ENCODE data around the gene DCAF5.
"Not testable (repeated sequence)": the region's sequence is repeated elsewhere in the genome, so short reads cannot be mapped to it uniquely, and the experiment has no call there.

DCAF5 gene

DNA sequence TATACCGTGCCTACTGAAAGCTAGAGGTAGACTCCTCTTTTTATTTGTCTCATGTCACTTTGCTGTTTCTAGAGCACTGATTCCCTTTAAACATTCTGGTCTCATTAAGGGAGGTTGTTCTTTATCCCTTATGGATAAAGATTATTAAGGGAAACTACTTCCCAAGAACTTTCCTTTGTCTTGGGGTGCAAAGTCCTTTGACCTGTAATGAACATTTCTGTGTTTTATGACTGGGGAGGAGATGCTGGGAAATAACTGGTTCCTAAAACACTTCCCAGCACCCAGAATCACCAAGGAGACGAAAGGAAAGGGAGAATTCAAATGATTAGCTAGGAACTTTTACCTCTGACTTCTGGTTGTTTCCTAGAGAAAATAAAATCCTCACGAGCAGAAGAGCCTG lies 110.6 kb downstream of the DCAF5 start:
- no peak for DNase-seq (ENCODE audit: low spot score)

DNA sequence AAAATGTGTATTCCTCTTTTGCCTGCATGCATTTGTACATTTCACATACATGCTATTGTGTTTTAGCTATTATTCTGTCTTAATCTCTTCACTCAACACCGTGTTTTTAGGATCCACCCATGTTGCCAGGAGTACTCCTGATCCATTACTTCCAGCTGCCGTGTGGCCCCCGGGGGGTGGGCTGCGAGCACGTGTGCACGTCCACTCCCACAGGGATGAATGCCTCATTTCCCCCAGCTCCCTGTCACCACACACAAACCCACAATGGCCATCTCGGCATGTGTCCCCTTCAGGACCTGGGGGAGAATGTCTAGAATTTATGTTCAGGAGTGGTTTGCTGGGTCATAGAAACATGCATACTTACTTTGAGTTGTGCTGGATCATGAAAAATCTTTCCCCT lies 111.1 kb downstream of the DCAF5 start:
- DNase-seq (ENCODE audit: low spot score) = no peak

DNA sequence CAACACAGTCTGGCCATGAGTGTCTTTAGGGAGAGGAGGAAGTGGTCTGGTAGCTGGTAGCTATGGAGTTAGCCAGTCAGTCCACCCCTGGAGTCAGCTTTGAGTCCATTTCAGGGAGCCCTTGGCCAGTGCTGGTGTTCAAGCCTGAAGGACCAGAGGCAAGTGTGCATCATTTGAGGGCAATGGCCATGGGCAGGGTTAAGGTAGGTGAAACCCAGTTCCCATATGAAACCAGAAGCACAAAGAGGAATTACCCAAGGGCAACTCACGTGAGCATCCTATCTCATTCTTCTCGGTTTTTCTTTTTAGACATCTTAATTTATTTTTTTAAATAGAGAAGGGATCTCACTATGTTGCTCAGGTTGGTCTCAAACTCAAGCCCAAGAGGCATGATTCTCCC lies 112.6 kb downstream of the DCAF5 start:
- DNase-seq (ENCODE audit: low spot score) = no peak

DNA sequence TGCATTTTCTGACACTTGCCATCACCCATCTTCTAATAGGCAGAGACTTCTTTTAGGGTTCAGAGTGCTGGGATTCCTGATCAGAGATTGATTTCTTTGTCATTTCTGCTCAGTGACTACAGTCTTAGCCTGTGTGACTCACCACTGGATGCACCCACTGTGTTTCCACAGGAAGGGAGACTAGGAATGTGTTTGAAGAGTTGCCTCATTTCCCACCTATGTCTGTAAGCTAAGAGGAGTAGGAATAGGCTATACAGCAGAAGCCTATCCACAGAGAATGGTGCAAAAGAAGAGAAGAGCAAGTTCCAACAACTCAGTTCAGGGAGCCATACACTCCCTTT lies 113.7 kb downstream of the DCAF5 start:
- DNase-seq (ENCODE audit: low spot score) = no peak

DNA sequence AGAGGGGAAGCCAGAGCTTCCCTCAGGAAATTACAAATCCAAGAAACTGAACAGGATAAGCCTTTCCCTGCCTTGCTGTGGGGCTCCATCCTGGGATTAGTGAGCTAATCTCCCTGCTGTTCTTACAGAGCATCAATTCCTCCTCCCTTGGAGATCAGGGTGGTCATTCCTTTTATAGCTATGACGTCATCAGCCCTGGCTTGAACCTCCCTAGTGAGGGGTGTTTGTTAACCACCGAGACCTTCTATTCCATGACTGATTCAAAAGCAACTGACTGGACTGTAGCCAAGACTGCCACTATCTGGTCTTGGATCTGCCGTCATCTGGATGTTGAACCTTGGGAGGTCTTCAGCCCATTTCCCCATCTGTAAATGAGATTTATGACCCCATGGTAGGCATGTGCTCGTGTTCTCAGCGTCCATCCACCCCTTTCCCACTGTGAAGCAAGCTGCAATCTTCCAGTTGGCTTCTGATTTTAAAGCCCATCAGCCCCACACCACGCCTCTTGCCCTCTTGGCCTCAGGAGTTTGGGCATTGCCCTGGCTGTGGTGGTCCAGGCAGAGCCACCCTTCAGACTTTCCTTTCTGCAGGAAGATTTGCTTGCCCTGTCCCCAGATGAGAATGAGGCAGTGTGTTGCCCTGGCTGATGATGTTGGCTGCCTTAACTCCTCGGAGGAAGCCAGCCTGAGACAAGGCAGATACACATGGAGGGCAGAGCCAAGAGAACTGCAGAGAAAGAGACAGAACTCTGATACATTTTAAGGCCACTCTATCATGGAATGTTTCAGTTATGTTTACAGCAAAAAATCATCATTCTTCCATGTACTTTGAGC lies 114.2 kb downstream of the DCAF5 start:
- no peak for DNase-seq (ENCODE audit: low spot score)

DNA sequence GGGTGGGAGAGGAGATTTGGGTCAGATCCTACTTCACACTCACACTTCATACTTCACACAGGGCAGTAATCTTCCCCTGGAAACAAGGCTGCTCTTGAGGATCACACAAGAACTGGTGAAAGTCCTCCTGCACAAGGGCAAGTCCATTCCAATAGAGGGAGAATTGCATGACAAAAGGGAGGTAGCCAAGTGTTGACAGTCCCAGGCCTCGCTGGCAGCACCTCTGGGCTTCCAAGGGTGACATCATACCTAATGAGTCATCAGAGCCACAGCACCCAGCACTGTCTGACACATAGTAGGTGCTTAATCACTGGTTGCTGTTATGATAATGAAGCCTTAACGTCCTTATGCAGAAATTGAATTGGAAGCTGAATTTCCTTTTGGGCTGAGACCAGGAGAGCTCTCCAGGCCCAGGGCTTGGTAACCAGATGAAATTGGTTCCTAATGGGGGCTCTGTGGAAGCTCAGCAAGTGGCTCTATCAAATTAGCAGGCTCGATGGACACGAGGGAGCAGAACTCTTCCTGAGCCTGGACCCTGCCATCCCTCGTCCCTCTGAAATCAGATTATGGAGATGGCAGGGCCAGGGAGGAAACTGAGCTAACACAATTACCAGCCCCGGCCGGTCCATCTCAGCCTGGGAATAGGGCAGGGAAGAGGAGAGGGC lies 115.0 kb downstream of the DCAF5 start:
- no peak for DNase-seq (ENCODE audit: low spot score)

DNA sequence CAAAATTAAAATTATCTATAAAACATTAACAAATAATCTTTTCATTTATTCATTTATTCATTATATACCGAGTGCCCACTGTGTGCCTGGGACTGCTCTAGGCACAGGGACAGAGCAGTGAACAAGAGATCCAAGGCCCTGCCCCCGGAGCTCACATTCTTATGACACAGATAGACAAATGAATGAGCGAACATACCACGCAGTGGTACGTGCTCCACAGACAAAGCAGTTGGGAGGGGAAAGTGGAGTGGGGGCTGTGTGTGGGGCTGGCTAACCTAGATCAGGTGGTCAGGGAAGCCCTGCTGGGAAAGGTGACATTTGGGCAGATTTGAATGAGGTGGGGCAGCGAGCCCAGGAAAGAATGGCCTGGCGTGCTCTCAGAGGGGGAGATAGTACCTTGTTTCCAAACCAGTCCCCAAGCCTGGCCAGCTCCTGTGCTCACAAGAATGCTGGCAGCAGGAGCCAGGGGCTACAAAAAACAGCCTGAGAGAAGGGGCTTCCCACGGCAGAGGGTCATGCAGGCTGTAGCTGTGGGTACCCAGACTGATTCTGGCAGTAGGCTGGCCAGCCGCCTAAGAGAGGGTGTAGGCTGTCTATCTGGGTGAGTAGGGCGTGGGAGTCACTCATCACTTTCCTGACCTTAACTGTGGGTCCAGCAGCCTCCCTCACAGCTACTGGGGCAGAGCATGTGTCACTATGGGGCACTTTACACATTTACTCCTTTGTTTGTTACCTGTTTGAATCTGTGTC lies 116.0 kb downstream of the DCAF5 start:
- no peak for DNase-seq (ENCODE audit: low spot score)

DNA sequence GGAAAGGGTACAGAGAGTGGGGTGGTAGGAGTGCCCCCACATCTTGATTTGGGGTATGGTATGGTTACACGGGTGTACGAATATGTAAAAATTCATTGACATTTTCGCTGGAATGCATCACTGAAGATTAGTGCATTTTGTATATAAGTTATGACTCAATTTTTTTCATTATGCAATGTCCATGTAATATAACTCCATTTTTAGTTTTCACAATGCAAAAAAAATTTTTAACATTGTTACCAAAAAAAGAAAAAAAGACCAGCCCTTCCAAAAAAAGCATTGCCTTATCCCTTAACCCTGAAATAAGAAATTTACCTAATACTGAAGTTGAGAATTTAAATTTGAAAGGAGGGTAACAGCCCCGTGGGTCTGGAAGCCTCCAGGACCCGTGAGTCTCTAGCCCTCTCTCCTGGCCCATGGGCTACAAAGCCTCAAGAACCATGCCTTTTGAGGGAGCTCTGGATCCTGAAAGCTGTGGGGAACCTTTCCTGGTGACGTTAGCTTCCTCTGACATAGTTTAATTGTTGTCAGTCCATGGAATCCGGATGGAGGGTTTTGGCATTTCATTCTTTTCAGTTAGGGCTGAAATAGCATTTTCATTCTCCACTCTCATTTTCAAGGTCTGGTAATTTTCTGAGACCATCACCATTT lies 118.2 kb downstream of the DCAF5 start:
- DNase-seq (ENCODE audit: low spot score) = no peak

DNA sequence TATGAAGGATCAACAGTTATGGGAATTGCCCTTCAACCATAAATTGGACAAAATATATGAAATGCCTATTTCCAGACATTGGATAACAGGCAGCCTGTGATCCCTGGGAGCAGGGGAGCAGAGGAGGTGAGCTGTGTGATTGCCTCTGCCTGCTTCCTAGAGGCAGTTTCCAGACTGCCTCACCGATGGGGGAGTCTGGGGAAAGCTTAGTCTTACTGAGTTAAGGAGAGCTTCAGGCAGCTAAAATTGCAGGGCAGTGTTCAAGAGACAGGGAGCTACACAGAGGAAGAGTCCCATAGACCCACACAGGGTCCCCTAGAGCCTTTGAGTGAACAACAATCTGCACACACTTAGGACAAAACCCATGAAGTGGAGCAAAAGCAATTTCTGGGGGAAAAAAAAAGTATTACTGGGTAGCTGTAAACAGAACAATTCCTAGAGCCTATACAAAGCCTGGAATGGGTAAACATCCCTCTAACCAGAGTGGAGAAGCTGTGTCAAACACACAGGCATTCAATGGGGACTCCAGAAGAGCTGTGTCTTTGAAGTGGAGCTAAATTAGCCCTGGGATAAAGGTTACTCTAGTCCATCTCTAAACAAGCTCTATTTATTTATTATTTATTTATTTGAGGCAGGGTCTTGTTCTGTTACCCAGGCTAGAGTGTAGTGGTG lies 125.5 kb downstream of the DCAF5 start:
- no peak for DNase-seq (ENCODE audit: low spot score)

DNA sequence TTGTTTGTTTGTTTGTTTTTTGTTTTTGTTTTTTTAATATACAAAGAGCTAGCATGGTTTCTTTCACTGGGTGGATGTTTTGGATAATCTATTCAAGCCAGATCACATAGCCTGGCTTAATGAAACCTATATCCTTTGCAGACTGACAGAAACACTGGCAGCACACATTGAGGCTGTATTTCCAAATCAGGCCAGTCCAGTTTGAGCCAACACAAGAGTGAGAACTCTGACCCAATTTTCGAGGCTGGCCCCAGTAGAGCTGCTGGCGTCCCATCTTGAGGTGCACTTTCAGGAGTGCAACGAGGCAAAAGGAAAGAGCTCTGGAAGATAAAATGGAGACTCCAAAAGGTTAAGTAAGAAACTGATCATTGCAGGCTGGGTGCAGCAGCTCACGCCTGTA lies 129.9 kb downstream of the DCAF5 start:
- no peak for DNase-seq (ENCODE audit: low spot score)

DNA sequence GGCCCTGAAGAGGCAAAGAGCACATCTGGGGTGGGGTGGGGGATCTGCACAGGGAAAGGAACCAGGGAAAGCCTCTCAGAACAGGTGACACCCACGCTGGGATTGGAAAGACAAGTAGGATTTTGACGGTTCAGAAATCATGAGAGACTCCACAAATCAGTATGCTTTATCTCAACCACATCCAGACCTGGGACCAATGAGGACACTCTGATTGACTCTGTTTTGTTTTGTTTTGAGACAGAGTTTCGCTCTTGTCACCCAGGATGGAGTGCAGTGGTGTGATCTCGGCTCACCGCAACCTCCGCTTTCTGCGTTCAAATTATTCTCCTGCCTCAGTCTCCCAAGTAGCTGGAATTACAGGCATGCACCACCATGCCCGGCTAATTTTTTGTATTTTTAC lies 130.8 kb downstream of the DCAF5 start:
- not testable (repeated sequence) for DNase-seq (ENCODE audit: low spot score)

DNA sequence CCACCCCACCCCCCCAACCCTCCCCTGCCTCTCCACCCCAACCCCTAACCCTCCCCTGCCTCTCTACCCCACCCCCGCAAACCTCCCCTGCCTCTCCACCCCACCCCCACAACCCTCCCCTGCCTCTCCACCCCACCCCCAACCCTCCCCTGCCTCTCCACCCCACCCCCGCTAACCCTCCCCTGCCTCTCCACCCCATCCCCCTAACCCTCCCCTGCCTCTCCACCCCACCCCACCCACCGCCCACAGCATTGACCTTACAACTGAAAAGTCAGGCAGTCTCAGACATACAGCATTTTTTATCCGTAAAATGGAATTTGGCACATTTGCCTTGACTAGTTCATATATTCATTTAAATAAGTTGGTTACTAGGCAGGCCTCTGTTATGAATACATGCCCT lies 135.2 kb downstream of the DCAF5 start:
- no peak for DNase-seq (ENCODE audit: low spot score)

DNA sequence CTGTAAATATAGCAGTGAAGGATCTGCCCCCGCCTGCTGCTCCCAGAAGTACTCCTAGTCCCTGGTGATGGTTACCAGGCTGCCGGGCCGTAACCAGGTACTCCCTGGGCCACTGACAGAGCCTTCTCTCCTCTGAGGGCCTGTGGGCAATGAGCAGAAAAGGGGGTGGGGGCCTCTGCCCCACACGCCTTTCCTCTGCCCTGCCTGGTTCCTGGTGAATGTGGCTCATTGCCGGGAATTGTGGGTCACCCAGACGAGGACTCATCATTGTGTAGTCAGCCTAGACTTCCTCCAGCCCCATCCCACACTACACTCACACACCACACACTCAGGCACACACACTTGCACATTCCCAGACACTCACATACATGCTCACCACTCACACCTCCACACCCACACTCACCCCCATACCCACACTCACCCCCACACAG lies 138.1 kb downstream of the DCAF5 start:
- DNase-seq (ENCODE audit: low spot score) = no peak

DNA sequence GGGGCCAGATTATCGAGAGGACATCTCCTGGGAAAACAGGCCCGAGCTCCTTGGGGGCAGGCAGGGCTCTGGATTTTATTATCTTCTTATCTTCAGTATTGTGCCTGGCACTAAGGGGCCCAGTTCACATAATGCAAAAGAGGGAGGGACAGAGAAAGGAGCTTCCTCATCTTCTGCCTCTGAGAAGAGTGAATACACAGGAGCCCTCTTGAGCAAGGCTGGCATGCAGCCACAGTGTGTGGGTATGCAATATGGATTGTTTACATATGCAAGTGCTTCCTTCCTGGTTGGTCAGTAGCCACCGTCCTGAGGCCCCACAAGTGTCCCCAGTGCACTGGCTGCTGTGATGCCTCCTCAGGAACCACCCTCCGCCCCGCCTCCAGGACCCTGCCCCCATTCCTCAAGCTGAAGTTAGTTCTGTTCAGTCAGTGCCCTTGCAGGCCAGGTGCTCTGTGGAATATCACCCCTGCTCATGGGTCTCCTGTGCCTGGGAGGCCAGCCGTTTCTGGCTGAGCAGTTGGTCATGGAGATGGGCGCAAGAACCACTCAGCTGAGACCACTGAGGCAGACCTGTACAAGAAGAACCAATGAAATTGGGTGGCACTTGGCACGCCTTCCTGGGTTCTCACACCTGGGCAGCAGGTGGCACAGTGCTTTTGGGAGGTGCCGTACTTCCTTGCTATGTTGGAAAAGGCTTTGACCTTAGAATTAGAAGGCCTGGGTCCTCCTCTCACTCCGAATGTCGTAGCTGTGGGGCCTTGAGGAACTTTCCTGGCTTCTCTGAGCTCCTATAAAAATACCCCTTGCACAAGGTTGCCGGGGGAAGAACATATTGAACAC lies 138.8 kb downstream of the DCAF5 start:
- DNase-seq (ENCODE audit: low spot score) = no peak

DNA sequence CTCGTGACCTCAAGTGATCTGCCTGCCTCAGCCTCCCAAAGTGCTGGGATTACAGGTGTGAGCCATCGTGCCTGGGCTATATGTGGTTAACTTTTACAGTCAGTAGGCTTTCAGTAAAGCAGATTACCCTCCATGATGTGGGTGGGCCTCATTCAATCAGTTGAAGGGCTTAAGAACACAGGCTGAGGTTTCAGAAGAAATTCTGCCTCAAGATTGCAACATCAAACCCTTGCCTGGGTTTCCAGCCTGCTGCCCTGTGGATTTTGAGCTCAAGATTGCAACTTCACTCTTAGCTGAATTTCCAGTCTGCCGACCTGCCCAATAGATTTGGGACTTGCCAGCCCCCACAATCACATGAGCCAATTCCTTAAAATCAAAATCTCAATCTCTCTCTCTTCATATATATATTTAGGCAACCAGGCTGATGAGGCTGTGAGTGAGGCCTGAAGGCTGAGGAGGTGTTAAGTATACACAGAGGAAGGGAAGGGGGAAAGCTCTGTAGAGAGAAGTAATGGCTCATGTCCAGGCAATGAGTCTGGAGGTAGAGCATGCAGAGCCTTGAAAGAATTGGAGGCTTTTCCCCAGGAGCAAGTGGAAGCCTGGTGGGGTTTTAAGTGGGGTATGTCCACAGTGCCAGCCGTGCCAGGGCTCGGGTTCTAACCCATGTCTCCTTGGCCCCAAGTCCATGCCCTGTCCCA lies 140.5 kb downstream of the DCAF5 start:
- no peak for DNase-seq (ENCODE audit: low spot score)

DNA sequence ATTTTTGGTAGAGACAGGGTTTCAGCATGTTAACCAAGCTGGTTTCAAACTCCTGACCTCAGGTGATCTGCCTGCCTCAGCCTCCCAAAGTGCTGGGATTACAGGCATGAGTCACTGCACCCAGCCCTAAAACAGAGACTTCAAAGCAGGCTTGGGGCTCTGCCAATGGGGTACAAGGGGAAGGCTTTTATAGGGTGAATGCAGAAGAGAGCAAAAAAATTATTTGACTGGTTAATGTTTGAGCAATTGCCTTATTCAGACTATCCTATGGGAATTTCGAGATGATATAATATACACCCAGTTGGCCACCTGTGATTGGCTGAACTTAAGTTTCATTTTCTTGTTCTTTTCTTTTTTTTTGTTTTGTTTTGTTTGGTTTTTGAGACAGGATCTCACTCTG lies 142.3 kb downstream of the DCAF5 start:
- DNase-seq (ENCODE audit: low spot score) = no peak

DNA sequence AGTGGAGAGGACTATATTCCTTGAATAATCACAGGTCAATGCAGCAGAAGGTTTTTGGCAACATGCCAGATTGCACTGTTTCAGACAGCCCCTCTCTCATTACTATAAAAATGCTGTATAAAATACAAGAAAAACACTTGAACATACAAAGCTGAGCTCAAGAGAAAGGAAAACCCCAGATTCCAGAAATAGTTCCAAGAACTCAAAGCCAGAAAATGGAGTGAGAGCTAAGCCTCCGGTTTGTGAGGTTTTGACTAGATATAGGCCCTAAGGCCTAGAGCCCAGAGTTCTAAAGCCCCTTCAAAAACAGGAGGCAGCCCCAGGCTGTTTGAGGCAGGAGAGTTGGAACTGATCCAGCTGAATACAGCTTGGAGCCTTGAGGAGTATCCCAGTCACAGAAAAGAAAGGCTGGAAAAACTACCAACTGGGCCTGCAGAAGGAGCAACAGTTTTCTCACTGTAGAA lies 144.5 kb downstream of the DCAF5 start:
- DNase-seq (ENCODE audit: low spot score) = no peak

DNA sequence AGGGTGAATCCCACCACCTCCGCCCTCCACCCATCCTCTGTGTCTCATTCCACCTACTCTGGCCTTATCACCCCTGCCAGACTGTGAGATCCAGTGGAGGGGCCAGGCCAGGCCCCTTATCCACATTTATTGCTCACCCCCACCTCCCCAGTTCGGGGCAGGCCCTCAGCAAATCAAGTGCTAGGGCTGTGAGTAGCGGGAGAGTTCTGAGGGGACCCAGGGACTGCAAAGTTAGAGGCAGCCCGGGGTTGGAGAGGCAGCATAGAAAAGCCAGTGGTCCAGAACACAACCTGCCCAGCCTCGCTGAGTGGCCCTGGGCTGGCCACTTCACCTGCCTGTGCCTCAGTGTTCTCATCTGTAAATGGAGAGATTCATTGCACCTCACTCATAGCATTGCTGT lies 146.6 kb downstream of the DCAF5 start:
- DNase-seq (ENCODE audit: low spot score) = no peak

DNA sequence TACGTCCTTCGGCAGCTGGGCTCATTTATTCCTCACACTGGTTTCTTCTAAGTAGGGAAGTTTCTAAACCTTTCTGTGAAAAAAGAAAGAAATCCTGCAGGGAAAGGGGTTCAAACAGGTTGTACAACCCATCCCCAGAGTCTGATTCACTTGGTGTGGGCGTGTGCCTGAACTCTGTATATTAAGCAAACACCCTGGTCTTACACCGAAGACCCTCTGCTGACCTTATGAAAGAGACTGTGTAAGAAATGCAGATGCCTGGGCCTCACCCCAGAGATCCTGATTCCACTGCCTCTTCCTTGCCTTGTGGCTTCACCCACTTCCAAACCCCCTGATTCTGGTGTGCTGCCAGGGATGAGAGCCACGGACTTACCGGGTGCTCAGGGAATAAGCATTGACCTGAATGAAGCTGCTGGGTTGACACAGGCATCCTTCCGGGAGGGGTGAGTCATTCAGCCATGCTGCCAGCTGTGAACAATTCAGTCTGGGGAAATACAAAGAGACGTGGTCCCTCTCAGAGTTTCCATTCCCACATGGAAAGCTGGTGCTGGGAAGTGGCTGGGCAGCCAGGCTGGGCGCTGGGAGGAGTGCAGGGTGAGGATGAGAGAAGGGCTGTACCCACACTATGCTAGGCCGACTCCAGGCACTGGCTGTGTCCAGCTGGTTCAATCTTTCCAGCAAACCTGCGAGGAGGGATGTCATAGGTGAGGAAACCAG lies 147.3 kb downstream of the DCAF5 start:
- no peak for DNase-seq (ENCODE audit: low spot score)

Data from putamen (tissue), 1 donor.